ENCODE measurements around the gene NOL12.

Gene NOL12

DNA sequence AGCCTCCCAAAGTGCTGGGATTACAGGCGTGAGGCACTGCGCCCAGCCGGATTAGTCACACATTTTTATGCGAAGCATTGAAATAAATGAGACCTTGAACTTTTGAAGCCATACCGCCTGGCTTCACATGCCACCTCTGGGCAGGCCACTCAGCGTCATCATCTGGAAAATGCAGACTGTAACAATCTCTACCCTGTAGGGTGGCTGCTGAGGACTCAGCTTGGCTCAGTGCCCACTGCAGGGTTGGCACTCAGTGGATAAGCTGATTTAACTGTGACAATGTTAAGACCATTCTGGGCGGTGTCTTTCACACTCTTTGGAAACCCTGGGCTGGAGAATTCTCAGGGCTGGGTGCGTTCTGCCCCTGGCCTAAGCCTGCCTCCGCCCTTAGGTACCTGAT is 38.2 kb upstream of the NOL12 start:
- Histone ChIP-seq H3K4me2 (ENCODE audit: low read length) (no peak overlapping the region), H3K27me3 (ENCODE audit: control insufficient read depth, low read length) (no peaks in the 10 kb centered on the region), H3K4me3 (ENCODE audit: low read length) (no peak overlapping the region), H3K79me2 (ENCODE audit: control insufficient read depth, low read length) (no peaks in the 10 kb centered on the region), H3K4me1 (ENCODE audit: control insufficient read depth, low read length) (peaks cover 3% of the 10 kb centered on the region; the same call in 1 of the 2 replicates), H3K27ac (ENCODE audit: low read depth, low read length) (no peak overlapping the region), H3K9me2 (replicated peaks; ENCODE audit: control insufficient read depth, low read length) (no peaks in the 10 kb centered on the region), H3K36me3 (ENCODE audit: control insufficient read depth, low read length) (peaks cover 66% of the 10 kb centered on the region), H4K20me1 (ENCODE audit: control insufficient read depth, insufficient read depth, low read depth, low read length) (no peaks in the 10 kb centered on the region), H3F3A (ENCODE audit: control insufficient read depth, insufficient read depth) (no peaks in the 10 kb centered on the region), H3K9me3 (ENCODE audit: control insufficient read depth, insufficient read depth, low read length) (no peaks in the 10 kb centered on the region)
- TF ChIP-seq EZH2phosphoT487 (IDR thresholded peaks at IDR 0.05; ENCODE audit: borderline replicate concordance, low read length) = no peak
- TF ChIP-seq, protein P1, sequence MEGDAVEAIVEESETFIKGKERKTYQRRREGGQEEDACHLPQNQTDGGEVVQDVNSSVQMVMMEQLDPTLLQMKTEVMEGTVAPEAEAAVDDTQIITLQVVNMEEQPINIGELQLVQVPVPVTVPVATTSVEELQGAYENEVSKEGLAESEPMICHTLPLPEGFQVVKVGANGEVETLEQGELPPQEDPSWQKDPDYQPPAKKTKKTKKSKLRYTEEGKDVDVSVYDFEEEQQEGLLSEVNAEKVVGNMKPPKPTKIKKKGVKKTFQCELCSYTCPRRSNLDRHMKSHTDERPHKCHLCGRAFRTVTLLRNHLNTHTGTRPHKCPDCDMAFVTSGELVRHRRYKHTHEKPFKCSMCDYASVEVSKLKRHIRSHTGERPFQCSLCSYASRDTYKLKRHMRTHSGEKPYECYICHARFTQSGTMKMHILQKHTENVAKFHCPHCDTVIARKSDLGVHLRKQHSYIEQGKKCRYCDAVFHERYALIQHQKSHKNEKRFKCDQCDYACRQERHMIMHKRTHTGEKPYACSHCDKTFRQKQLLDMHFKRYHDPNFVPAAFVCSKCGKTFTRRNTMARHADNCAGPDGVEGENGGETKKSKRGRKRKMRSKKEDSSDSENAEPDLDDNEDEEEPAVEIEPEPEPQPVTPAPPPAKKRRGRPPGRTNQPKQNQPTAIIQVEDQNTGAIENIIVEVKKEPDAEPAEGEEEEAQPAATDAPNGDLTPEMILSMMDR (IDR thresholded peaks at IDR 0.05; ENCODE audit: low read depth, low read length, poor library complexity, severe bottlenecking) = no peak

- H3K4me1 ChIP-seq (ENCODE audit: control insufficient read depth, low read length) = 0 out of 2 replicates have a peak, but pooled peaks cover under 1% of the 10 kb centered on the region
- no peaks in the 10 kb centered on the region for H4K20me1 ChIP-seq (ENCODE audit: control insufficient read depth, insufficient read depth, low read depth, low read length)
- no peak overlapping the region for H3K4me2 ChIP-seq (ENCODE audit: low read length)
- no peaks in the 10 kb centered on the region for H3K9me3 ChIP-seq (ENCODE audit: control insufficient read depth, insufficient read depth, low read length)
- no peaks in the 10 kb centered on the region for H3F3A ChIP-seq (ENCODE audit: control insufficient read depth, insufficient read depth)
- H3K27ac ChIP-seq (ENCODE audit: low read depth, low read length) = no peak overlapping the region
- TF ChIP-seq, protein P1 (IDR thresholded peaks at IDR 0.05; ENCODE audit: low read depth, low read length, poor library complexity, severe bottlenecking) = no peak
- no peak for TF ChIP-seq EZH2phosphoT487 (IDR thresholded peaks at IDR 0.05; ENCODE audit: borderline replicate concordance, low read length)
- H3K4me3 ChIP-seq (ENCODE audit: low read length) = no peak overlapping the region
- no peaks in the 10 kb centered on the region for H3K79me2 ChIP-seq (ENCODE audit: control insufficient read depth, low read length)
- H3K36me3 ChIP-seq (ENCODE audit: control insufficient read depth, low read length) = peaks cover 53% of the 10 kb centered on the region
- no peaks in the 10 kb centered on the region for H3K27me3 ChIP-seq (ENCODE audit: control insufficient read depth, low read length)
- H3K9me2 ChIP-seq (replicated peaks; ENCODE audit: control insufficient read depth, low read length) = no peaks in the 10 kb centered on the region
Measured at GRCh38 chr22:37650463-37651136, 35.5 kb upstream of the NOL12 start.

DNA sequence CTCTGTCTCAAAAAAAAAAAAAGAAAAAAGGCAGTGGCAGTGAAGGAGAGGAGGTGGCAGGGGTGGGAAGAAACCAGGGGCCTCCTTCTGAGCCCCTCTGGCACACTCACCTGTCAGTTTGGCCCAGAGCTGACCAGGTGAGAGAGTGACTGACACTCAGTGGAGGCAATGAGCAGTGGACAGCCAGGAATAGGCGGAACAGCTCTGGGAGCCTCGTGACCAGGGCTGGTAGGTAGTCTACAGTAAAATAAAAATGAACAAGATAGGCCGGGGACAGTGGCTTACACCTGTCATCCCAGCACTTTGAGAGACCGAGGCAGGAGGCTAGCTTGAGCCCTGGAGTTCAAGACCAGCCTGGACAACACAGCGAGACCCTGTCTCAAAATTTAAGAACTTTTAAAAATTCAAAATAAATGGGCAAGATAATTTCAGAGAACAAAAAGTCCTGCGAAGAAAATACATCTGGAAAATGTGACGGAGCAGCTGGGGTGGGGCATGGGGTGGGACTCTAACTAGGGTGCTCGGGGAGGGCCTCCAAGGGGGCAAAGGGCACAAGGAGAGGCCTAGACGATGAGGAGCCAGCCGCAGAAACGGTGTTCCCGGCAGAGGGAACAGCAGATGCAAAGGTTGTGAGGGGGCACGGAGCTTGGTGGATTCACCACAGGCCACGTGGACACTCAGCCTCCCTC is 31.4 kb upstream of the NOL12 start:
- Histone ChIP-seq H4K20me1 (ENCODE audit: control insufficient read depth, insufficient read depth, low read depth, low read length) (peaks cover 6% of the 10 kb centered on the region), H3K4me2 (ENCODE audit: low read length) (no peak overlapping the region), H3K9me3 (ENCODE audit: control insufficient read depth, insufficient read depth, low read length) (no peaks in the 10 kb centered on the region), H3K36me3 (ENCODE audit: control insufficient read depth, low read length) (peaks cover 39% of the 10 kb centered on the region), H3K9me2 (replicated peaks; ENCODE audit: control insufficient read depth, low read length) (no peaks in the 10 kb centered on the region), H3K27me3 (ENCODE audit: control insufficient read depth, low read length) (no peaks in the 10 kb centered on the region), H3K4me3 (ENCODE audit: low read length) (no peak overlapping the region), H3K4me1 (ENCODE audit: control insufficient read depth, low read length) (peaks cover 14% of the 10 kb centered on the region), H3K79me2 (ENCODE audit: control insufficient read depth, low read length) (peaks cover 15% of the 10 kb centered on the region), H3F3A (ENCODE audit: control insufficient read depth, insufficient read depth) (peaks cover 10% of the 10 kb centered on the region), H3K27ac (ENCODE audit: low read depth, low read length) (no peak overlapping the region)
- TF ChIP-seq, protein P1 (IDR thresholded peaks at IDR 0.05; ENCODE audit: low read depth, low read length, poor library complexity, severe bottlenecking) = no peak
- TF ChIP-seq EZH2phosphoT487 (IDR thresholded peaks at IDR 0.05; ENCODE audit: borderline replicate concordance, low read length) = no peak
